NCI-H187 treated with DMSO at 0.1 percent for 48 hours (cell line): ENCODE measurements around the gene EIF3K.

ENCODE experiments used
- DNase-seq: peaks from one replicate; lab custom pipeline; 2025; lab: John Stamatoyannopoulos, UW

Gene EIF3K

DNA sequence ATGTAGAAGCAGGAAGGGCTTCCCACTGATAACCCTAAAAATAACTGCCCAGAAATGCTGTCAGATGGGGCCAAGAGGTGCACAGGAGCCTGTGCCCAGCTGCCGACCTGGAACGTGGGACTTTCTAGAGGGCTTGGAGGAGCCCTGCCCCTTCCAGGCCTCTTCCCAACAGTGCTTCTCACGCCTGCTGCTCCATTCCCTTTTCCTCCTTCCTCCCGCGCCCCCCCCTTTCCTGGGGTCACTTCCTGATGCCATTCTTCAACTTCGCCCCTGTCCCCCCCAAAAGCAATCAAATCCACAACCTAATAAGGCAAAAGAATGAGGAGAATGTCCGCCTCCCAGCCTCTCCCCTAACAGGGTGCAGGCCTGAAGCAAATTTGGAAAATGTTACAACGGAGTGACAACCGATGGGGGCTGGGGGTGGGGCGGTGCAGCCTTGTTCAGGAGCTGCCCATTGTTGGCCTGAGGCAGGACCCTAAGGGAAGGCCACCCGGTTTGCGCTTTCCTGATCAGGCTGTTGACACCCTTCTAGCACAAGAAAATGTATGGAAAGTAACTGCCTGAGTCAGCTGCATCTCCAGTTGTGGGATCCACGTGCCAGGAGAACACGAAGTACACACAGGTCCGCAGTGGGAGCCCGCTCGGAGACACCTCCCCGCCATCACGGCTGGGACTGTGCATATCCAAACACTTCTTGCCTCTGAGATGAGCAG is 47.1 kb downstream of the EIF3K start:
- no peak for DNase-seq

DNA sequence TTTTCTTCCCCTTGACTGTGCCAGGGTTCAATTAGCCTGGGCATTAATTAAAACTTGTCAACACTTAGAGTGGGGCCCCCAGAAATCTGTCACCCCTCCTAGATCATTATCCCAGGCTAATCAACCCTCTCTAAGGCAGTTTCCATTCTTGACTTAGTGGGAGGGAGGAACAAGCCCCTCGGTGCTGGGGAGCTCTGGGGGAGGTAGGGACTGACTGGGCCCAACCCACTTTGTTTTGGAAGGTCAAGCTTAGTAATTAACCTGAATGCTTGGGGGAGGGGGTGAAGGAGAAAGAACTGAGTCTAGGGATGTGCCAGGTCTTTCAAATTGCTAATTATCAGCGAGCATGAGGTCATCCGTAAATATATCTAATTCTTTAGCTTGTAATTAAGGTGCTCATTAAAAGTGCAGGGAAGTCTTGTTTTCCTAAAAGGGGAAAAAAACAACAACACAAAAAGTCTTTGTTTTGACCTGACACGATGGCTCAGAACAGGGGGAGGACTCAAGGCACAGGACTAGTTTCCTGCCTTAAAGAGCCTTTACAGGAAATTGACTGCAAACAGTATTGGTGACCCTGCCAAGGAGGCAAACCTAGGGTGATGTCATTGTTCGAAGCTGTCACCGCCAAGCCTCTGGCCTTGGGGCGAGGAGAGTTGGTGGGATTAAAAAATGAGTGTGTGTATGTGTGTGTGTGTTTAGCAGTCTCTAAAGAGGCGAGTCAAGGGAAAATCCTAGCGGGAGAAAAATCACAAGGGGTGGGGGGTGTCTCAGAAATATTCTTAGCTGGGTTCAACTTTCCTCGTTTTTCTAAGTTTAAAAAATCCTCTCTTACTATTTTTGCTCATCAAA is 47.9 kb downstream of the EIF3K start:
- DNase-seq = no peak

DNA sequence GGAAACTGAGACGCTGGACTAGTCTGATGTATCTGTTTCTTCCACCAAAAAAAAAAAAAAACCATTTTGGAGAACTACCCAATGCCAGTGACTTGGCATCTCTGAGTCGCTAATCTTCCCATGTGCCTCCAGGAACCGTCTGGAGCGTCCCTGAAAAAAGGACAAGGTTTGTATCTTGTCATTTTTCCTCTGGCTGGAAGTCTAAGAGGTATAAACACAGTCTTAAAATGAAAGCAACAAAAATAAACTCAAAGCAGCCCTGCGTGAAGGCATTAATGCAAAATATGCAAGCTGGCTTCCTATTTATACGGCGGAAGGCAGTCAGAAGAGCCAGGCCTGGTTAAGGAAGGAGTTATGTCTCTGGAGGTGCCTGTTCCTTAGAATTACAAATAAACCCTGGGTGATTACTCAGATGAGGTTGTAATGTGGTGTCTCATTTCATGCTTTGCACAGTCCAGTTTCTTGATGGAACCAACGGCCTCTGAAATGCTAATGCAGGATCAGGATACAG is 48.7 kb downstream of the EIF3K start:
- no peak for DNase-seq

DNA sequence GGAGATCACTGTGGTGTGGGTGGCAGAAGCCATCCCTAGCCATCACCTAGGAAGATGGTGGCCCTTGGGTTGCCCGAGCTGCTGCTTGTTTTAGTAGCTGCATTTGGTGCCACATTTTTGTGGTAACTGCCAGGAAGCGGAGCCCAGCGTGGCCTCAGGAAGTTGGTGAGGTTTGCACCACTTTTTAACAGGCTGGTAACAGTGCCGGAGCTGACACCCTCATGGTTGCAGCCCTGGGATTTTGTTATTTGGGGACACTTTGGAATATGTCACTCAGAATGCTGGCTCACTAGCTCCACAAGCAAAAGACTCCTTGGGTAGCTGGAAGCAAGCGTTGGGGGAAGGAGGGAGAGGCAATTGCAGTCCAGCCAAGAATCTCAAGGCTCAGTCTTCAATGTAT is 50.6 kb downstream of the EIF3K start:
- no peak for DNase-seq

DNA sequence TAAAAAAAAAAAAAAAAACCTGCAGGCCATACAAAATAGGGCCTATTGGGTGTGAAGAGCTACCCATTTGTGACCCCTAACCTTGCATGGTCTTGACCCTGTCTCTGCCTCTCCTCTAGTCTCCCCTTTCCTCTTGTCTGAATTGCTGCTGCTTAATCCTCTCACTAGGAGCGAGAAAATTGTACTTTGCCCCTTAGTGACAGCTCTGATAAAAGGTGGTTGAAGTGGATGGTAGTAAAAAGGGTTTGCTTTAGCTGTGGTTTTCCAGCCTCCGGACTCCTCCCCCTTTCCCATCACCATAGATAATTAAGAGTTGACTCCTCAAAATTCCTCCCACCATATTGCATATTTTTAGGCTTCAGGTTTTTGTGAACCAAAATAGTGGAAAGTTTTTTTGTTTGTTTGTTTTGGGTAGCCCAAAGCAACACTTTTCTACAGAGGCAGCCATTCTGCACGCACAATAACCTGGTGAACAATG is 52.0 kb downstream of the EIF3K start:
- DNase-seq = no peak

DNA sequence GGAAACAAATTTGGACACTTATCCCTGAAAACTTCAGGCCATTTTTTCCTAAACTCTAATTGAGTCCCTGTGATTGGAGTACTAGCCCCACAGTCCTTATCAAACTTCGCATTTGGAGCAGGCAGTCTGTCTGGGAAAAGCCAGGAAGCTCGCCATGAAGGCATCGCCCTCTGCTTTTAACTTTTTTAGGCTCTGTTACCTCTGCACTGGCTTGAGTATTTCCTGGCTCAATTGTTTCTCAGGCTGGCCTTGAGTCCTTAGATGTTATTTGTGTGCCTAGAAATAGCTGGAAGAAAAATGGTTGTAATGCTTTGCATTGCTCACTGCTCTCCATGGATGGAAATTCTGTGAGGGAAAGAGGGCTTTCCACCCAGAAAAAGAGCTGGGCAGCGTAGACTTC is 52.7 kb downstream of the EIF3K start:
- DNase-seq = no peak

DNA sequence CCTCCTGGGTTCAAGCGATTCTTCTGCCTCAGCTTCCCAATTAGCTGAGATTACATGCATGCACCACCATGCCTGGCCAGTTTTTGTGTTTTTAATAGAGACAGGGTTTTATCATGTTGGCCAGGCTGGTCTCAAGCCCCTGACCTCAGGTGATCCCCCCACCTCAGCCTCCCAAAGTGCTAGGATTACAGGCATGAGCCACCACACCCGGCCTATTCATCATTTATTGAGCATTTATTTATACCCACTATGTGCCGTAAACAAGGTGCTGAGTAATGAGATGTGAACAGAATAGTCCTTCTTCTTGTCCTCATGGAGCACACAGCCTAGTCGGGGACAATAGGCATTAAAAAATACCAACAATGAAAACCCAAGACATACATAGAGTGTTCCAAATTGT is 54.0 kb downstream of the EIF3K start:
- no peak for DNase-seq

DNA sequence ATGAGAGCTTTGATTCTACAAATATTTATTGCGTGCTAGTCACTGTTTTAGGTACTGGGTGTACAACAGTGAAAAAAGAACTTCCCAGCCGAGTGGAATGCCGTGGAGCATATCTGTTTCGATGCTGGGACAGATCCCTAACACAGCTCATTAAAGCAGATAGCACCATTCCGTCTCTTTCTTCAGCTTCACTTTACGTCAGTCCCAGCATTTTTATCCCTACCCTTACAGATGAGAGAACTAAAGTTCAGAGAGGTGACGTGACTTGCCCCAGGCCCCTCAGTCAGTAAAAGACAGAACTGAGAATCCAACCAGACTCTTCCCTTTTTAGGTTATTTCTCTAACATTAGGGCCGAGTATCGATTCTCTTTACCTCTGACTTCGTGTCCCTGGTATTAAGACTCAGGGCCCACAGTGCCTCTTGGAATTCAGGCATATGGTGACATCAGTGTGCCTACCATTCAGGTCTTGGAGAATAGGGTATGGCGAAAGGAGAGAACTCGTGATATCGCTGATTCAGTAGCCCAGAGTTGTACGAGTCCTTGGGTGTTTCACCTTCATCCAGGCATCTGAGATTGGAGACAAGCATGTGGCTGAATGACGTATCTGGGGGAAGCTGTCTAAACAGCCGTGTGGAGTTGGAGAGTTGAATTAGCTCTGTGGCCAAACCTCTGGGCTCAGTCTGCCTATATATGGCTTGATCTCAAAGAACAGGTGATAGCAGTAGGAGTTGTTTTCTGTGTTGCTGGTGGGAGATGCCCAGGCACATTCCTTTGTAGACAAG is 55.6 kb downstream of the EIF3K start:
- no peak for DNase-seq

DNA sequence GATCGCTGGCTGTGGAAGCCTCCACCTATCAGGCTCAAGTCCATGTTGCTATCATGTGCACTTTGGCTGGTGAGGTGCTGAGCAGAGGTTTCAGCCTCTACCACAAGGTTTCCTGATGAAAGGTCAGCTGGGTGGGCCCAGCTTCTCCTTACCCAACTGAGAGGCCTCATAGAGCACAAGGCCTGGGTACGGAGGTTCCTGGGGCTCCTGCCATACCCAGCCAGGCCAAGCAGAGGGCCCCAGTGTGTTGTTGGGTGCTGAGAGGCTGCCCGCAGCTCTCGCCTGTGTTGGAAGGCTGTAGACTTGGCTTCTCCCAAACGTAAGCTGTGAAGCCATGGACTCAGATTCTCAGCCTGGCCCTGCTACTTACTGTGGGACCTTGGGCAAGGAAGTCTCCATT is 56.6 kb downstream of the EIF3K start:
- no peak for DNase-seq

DNA sequence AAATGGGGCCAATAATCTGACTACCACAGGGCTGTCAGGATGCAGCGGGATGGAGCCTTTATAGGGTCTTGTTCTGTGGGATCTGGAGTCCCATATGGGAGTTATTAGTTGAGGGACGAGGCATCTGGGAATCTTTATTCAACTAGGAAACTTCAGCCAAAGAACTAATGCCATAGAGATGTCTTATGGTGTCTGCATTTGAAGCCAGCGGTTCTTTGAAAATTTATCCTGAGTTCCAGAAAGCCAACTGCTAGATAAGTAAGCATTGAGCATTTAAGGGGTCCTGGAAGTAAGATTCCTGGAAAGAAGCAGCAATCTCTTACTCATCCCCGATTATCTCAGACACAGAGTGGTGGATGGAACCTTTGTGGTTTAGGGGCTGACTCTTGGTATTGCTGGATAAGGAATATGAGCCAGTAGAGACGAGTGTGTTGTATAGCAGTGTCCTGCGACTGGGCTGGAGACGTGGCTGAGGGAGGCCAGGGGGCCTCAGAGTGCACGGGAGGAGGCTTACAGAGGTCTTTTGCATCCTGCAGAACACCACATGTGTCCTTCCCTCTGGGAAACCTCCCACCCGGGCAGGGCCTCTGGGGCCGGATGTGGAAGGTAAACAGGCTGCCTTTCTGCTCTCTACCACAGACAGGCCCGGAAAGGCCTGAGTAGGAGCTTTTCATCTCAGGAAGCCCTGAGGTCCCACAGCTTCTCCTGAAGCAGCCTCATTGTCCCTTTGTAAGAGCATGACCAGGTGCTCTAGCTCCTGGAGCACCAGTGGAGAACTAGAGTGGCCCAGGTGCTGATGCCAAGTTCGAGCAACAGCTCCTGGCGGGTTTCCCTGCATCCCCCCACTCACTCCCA is 57.3 kb downstream of the EIF3K start:
- DNase-seq = no peak

DNA sequence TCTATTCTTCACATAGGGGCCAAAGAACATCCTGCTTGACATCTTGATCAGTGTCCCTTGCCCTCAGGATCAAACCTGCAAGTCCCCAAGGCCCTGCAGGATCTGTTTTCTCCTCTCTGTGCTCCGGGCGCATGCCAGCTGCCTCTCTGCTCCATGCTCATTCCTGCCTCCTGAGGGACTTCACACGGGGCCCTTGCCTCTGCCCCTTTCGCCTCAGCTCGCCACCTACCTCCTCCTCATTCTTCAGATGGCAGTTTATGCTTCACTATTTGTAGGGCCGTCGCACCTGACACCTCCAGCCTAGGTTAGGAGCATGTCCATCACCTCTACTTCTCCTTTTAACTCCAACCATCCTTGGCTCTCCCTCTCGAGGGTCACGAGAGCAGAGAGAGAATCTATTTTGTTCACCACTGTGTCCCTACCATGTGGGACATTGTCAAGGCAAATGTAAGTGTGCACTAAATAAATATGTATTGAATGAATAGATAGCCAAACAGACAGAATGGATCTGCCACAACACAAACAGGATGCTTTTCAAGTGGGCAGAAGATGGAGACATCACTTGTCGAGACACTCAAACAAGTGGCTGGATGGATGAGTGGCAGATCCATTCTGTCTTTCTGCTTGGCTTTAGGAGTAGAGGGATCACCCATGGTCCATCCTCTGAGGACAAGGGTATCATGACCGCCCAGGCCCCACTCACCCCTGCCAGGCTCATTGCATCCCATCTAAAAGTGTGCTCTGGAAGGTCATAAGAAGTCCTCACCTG is 58.1 kb downstream of the EIF3K start:
- no peak for DNase-seq

DNA sequence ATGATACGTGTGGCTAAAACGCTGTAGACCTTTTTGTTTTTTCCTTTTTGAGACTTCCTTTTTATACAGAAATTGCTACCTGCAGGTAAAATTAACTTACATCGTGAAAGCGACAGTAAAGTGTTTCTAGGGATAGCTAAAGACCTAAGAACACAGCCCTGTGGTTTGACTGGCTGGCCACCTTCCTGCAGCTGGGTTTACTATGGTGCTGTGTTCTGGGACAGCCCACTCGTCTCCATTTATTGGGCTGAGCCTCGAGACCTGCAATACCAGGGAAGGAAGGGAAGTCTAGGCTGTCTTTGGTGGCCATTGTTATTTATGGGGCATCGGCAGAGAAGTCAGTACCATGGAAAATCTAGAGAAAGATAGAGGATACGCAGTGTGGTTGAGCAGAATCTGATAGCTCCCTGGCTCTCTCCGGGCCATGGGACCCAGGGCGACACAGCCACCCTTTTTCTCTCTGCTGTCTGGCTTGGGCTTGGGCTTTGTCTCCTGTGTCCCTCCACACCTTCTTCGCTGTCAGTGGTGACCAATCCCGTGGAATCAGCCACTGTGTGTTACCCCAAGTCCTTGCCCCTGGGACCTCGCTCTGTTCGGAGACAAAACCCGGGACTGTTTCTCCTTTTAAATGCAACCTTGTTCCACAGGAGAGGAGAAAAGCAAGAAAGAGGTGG is 59.4 kb downstream of the EIF3K start:
- DNase-seq = no peak

DNA sequence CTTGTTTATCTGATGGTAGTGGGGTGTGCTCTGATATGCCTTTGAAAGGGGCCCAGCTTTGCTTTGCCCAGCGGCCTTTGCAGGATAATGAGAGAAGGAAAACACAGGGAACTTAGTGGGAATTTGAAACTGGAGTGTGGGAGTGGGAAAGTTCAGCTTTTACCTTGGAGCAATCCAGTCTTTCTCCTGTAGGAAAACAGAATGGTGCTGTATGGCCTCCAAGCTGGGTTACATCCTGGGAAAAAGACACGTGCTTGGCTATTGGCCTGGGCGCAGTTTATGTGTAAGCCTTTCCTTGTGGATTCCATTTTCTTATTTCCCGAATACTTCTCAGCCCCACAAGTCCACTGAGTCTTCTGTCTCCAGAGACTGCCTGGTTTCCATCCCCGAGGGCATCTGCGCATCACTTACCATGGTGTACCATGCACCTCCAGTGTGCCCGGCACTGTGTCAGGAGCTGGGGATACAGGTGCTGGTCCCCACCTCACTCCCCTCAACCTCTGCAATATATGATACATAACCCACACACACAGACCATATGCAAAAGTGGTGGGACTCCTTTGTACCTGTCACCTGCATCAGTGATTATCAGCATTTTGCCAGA is 60.0 kb downstream of the EIF3K start:
- no peak for DNase-seq

DNA sequence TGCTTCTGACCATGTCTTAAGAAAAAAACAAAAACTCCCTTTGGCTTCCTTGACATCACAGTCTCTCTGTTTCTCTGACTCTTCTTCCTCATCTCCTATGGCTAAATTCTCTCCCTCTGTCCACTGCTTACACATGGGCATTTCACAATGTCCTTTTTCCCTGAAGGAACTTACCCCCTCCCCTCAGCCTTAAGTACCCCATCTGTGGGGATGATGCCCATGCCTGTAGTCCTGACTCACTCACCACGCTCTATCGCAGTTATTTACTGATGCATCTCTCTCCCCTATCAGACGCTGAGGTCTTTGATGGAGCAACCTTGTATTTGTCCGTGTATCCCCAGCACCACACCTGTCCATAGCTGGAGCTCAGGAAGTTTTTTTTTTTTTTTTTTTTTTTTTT is 60.9 kb downstream of the EIF3K start:
- no peak for DNase-seq

DNA sequence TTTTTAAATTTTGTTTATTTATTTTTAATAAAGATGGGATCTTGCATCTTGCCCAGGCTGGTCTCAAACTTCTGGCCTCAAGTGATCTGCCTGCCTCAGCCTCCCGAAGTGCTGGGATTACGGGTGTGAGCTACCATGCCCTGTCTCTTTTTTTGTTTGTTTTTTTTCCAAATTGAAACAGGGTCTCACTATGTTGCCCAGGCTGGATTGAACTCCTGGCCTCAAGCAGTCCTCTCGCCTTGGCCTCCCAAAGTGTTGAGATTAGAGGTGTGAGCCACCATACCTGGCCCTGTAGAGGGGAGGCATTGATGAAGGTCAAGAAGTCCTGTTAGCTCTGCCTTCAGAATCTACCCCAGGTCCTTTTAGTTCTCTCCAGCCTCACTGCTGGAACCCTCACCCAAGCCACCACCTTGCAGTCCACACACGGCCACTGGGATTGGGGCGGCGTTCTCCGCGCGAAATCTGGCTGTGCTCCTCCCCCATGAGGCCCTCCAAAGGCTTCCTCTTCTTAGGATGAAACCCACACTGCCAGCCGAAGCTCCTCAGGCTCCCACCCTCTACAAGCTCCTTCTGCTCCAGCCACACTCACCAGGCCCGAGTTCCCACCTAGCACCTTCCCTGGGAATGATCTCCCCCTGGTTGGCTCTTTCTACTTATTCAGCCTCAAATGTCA is 63.3 kb downstream of the EIF3K start:
- DNase-seq = no peak

DNA sequence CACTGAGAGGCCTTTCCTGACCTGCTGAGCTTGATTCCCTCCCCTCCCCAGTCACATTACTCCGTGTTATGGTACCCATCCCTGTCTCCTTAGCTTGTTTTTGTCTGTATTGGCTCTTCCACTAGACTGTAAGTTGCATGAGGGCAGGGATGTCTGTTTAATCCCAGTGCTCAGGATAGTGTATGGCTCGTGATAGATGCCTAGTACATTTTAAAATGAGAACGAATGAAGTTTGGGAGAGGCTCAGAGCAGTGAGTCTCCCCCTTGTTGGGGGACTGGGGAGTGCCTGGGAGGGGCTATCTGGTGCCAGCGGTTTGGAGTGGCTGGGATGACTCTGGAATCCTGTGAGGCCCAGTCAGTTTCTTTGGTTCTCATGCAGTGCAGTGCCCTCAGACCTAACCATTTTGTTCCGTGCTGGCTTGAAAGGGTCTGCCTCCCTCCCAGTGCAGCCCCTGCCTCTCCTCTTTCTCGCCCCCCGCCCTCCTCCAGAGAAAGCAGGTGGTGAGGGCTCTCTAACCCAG is 63.9 kb downstream of the EIF3K start:
- DNase-seq = no peak

DNA sequence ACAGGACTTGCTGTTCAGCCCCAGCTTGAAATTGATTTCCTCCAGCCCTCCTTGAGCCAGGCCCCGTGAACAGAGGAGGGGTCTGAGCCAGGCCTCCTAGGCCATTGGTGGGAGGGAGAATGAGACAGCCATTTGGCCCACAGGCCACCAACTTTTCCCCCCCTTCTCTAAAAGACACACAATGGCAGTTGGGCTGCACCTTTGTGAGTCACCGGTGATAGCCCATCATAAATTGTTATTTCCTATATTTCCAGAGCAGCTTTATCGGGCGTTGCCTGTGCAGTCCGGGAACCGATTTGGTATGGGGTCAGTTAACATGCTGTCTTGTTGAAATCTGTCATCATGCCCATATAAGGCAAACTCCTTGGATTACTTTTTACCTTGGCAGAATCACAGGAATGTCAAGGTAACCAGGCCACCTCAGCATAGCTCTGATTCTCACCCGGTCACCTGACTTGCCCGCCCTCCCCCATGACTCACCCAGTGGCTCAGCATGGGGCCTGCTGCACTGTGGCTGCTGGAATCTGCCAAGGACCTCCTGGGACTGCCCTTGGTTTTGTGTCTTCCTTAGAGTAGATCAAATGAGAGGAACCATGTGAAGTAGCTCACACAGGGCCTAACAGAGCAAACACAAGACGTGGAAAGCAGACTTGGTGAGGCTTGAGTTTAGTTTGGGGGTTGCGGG is 64.5 kb downstream of the EIF3K start:
- DNase-seq = no peak
